SIG-M5 (cell line): ENCODE measurements around the gene GSN.

Experiments used
- DNase-seq: peaks from one replicate; lab custom pipeline; 2025; lab: John Stamatoyannopoulos, UW

The GSN gene

DNA sequence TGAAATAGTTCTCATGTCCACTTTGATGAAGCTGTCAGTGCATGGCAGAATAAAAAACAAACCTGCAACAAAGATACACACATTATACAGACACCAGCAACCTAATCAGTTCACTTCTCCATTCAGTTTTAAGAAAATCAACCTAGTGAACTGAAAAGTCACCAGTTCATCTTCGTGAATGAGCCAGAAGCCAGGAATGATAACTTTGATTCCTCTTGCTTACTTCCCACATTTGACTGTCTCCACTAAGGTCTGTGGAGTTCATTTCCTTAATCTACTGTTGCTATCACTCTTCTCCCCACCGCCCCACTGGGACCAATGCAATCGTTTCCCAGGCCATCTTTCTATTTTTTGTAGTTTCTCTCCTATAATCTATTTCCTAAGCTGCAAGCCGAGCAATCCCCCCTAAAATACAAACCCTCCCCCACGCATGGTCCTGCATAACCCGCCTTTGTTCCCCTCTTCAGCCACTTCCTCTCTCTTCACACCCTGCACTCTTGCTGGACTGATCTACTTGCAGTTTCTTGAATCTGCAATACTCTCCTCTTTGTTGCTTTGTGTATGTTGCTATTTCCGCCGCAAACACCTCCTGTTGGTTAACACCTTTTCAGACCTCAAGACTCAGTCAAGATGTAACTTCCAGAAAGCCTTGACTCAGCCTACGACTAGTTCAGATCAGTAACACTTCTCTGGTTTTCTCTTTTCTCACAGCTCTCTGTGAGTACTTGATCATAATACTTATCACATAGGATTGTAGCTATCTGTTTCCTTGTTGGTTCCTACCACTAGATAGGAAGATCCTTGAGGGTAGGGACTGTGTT lies 85.5 kb downstream of the GSN start:
- DNase-seq = no peak

DNA sequence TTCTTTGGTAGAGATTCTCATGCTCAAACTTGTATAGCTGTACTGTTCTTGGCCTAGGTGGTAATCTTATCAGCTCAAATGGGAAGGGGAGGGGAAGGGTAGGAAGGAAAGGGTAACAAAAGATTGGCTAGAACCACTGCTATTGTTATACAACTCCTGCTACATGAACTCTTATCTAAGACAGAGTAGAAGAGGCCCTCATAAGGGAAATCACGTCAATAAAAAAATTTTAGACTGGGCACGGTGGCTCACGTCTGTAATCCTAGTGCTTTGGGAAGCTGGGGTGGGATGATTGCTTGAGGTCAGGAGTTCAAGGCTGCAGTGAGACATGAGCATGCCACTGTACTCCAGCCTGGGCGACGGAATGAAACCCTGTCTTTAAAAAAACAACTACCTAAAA lies 86.2 kb downstream of the GSN start:
- no peak for DNase-seq

DNA sequence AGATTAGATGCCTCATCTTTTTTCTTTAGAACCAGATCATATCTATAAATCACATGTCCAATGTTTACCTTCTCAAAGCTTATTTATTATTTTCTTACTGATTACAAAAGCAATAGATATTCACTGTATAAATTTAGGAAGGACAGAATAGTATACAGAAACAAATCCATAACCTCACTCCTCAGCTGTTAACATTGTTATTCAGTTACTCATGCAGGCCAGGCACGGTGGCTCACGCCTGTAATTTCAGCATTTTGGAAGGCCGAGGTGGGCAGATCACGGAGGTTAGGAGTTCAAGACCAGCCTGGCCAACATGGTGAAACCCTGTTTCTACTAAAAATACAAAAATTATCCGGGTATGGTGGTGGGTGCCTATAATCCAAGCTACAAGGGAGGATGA lies 86.8 kb downstream of the GSN start:
- no peak for DNase-seq

DNA sequence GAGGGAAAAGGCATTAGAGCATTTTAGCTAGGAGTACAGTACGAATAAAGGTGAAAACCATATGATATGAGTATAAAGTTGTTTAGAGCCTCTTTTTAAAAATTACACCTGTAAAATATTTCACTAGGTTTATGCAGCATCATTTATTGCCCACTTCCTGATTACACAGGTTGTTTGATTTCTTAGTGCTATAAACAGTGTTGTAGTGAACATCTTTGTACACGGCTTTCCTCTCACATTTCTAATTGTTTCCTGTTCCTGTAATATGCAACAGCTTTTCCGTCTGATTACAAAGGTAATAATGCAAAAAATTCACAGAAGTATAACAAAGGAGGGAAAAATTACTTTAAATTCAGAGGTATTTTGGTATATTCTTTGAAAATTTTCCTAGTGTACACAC lies 89.0 kb downstream of the GSN start:
- no peak for DNase-seq

DNA sequence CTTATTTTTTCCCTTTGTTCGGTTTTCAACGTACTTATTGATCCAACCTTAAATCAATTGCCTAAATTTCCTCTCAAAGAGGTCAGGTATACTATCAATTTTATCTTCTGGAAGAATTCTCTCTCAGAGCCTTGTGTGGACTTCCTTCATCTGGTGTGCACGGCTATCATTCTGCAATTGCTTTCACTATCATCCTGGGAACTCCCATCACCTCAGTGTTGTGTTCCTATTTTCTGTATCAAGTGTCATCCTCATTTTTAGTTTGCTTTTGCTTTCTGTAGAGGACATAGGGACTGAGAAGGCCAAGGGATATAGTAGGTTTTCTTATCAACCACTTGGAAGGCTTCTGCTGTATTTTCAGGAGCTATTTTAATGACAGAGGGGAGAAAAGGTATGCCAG lies 90.8 kb downstream of the GSN start:
- no peak for DNase-seq

DNA sequence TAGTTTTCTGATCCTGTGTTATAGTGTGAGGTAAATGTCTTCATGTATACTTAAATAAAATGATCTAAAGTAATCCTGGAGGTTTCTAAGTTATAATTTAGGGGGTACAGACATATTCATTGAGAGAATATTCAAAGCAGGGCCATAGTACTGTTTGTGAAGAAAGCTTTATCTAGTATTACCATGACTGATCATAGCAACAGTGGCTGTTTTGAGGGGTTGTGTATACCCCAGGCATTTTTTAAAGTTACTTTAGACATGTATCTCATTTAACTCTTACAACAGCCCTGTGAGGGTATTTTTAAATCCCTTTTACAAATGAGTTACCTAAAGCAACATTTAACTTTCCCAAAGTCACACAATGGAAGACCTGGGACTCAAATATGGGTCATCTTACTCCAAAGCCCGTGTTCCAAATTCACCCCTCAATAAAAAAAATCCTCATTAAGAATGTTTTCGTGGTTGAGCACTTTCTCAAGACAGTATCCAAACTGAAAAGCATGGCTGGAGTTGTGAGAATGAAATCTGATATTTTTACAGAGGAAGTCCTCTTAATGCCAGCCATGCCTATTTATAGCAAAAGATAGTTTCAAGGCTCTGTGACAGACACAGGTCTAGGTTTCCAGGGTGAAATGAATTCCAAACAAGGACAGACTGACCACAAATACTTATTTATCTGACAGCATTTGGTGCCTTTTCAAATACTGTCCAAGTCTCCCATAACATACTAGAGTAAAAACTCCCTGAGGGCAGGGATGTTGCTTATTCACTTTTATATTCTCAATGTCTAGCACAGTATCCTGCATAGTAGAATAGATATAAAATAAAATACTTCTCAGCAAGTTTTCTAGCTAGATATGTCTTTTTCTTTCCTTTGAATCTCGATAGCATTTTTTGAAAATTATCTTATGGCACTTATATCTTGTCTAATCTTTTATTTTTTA lies 91.7 kb downstream of the GSN start:
- no peak for DNase-seq

DNA sequence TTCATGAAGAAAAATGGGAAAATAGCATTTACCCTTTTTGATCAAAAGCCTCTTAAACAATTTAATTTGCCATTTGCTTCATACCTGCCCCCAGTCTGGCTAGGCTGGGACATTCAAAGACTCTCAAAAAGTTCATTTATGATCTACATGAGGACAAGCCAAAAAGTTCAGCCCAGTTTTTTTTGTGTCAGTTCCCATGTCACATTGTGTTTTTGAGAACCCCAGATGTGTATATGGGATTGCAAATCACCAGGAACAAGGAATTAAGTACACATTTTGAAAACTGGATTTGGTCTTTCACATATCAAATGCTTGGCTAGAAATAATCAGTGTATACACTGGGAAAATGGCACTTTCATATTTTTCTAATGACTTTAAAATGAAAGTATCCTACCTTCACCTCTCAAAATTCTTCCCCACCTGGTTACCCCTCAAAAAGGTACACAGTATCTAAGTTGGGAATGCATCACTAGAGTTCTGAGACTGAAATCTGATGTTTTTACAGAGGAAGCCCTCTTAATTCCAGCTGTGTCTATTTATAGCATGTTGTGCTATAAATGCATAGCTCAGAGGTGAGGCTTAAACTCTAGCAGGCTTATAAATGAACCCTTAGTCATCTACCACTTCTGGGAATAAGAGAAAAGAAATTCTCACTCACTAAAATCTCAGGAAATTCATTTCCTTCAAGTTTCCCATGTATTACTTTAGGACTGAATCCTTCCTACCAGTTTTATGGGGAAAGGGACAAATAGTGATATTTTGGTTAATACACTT lies 92.8 kb downstream of the GSN start:
- no peak for DNase-seq

DNA sequence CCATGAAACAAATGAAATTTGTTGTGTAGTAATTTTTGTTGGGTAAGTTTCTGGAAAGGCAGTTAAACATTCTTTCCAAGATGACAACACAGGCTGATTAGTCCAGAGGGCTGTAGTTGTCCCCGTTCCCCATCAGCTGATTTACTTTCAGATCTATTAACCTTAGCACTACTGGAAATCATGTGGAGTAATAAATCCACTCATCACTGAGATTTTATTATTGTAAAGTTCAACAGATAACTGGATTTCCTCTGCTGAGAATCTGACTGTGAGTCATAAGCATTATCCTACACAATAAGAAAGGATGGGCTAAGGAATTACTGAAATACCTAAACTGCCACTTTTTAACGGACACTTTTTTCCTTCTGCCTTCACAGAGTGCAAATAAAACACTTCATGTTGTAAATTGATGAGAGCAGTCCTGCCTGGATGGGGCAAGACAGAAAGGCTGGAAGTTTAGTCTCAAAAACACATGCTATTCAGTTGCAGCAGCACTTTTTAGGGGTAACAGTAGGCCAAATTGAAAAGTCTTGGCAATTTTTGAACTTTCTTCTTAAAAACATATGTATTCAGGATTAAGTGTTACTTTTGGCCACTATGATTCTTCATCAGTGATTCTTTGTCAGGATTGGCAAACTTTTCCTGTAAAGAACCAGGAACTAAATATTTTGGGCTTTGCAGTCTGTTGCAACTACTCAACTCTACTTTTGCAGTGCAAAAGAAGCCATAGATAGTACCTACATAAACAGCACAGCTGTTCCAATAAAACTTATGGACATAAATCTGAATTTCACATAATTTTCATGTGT lies 95.1 kb downstream of the GSN start:
- no peak for DNase-seq

DNA sequence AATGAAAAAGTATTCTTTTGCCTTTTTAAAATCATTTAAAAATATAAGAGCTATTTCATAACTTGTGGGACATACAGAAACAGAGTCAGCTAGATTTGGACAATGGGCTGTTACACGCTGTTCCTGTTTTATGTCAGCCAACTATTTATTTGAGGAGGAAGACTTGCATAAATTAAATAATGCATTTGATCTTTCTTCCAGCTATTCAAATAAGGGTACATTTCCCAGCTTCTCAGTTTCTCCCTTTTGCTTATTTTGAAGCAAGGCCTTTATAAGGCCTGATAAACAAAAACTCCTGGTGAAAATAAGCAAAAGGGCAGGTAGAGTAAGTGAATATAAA lies 95.6 kb downstream of the GSN start:
- DNase-seq = no peak

DNA sequence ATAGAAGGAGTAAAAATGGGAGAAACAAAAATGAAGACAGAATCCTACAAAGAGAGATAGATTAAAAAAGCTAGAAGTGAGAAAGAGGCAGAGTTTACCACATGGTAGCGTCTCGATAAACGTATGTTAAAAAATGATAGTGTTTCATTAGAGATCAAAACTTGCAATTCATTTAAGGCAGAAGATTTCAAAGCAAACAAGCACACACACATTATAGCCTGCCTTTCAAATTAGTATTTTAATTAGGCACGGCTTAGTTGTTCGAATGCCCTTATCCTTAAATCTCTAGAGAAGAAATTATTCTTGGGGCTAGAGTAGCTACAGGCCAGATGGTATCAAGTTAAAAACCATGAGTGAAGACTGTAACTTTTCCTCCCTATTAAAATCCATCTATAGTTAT lies 96.1 kb downstream of the GSN start:
- no peak for DNase-seq

DNA sequence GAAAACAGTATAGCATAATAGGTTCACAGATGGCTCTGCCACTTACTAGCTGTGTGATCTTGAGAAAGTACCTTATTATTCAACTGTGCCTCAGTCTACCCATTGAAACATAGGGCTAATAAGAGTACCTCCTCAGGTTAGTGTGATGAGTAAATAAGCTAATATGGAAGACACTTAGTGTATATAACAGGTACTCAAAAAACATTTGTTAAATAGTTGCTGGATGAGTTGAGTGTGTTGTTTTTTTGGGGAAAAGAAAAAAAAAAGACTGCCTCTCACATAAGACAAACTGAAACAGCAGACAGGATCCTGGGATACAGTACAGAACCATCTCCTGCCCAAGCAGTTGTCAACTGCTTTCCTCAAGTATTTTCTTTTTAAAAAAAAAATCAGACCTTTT lies 96.9 kb downstream of the GSN start:
- DNase-seq = no peak

DNA sequence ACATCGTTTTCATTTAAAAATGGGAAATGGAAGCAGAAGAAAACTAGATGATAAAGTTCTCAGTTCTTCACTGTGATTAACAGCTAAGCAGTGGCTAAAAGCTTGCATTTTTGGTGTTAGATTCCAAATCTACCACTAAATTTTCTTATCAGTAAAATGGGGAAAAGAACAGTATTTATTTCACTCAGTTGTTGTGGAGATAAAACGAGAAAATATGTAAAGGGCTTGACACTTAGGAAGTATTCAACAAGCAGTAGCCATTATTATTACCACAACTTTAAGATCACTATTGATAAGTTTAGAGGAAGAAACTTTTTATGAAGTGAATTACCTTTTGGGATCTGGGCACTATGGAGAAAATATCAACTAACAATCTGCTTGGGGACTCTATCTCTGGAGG lies 97.6 kb downstream of the GSN start:
- DNase-seq = no peak

DNA sequence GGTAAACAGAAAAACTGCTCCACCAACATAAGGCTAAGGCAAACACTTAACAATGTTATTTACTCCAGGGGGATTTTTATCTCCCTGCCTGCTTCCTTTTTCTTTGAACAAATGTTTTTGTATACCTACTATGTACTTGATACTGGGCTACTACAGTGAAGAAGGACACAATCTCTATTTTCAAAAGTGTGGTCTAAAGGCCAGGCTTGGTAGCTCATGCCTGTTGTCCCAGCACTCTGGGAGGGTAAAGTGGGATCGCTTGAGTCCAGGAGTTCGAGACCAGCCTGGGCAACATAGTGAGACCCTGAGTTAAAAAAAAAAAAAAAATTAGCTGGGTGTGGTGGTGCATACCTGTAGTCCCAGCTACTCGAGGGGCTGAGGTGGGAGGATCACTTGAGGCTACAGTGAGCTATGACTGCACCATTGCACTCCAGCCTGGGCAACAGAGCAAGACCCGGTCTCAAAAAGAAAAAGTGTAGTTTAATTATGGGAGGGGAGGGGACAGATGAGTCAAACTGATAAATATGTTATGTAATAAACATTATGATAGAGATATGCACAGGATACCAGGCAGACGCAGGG lies 98.7 kb downstream of the GSN start:
- no peak for DNase-seq

DNA sequence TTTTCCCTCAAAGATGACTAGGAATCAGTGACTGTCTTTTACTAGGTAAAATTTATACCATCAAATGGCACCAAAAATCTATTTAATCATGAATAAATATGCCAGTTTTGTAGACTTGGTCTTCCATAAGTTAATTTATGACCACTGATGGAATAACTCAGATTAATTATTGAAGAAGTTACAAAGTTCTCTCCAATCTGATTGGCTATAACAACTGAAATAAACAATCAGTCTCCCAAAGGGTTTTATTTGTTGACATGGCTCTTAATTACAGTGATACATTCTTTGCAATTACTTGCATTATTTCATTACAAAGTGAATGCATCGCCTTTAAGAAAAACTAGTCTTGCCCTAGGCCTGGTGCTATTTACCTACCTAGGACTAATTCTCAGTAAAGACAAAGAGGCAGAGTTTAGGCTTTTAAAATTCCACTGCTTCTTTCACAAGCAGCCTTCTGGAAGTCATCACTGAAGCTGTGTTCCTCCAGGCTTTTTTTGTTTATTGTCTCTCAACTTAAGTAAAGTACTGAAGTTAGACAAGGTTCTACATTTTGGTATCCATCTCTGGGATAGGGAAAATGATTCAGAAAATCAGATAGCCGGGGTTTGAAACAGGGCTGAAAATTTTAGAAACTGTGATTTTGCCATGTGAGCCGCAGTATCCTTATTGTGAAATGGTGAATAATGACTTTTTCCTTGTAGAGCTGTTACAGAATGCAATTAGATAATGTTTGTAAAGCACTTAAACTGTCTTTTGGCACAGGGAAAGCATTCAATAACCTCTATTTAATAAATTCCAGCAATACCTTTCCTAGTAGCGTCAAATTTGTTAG lies 99.6 kb downstream of the GSN start:
- no peak for DNase-seq

DNA sequence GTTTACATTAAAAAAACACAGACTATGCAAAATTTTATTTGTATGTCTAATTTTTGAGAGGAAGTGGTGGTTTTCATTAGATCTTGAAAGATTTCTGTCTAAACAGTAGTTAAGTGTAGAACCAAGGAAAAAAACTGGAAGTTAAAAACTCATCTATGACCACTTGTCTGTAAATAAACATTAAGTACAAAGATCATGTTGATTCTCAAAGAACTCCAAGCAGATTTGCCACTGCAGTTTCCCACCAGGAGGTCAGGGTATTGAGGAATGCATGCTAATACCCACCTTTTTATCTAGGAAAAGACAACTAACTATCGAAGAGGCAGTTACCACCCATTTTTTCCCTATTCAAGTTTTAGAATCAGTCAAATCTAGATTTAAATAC lies 100.2 kb downstream of the GSN start:
- DNase-seq = no peak

DNA sequence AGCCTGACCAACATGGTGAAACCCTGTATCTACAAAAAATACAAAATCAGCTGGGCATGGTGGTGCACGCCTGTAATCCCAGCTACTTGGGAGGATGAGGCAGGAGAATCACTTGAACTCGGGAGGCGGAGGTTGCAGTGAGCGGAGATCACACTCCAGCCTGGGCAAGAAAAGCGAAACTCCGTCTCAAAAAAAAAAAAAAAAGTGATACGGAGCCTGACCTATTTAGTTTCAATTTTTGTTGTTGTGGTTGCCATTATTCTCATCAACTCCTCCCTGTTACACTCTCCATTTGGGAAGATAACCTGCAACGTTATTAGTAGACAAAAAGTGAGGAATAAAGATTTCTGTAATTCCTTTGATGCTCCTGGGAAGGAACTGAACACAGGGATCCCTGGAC lies 100.8 kb downstream of the GSN start:
- no peak for DNase-seq

DNA sequence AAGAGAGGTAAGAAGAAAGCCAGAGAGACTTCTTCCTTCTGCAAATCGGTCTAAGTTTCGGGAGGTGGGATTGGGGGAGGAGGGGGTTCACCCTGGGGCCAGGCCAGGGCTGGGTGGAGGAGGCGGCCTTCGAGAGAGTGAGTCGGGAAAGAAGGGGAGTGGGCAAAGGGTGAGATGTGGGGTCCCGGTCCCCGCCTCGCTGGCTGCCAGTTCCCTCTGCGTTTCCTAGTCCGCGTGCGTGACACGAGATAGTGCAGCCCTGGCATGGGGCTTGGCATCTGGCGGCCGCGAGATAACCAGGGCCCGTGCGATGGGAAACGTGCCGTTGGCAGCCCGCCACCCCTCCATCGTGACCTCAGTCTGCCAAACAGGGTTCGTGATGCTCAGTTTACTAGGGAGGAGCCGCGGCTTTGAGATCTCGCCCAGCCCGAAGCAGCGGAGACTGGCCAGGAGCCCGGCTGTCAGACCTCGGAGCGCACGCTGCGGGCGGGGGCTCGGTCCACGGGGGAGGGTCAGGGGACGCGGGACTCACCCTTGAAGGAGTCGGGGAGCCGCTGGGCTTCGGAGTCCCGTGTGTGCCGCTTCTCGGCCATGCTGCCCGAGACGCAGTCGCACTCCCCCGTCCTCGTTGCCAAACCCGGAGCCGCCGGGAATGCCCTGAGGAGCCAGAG lies 101.8 kb downstream of the GSN start, which contains the start of gene STOM:
TSS of gene STOM (minus strand) at position 656 of the 671 bp plus-strand sequence. CDS start at position 593, 63 bp downstream.
- DNase-seq = no peak

DNA sequence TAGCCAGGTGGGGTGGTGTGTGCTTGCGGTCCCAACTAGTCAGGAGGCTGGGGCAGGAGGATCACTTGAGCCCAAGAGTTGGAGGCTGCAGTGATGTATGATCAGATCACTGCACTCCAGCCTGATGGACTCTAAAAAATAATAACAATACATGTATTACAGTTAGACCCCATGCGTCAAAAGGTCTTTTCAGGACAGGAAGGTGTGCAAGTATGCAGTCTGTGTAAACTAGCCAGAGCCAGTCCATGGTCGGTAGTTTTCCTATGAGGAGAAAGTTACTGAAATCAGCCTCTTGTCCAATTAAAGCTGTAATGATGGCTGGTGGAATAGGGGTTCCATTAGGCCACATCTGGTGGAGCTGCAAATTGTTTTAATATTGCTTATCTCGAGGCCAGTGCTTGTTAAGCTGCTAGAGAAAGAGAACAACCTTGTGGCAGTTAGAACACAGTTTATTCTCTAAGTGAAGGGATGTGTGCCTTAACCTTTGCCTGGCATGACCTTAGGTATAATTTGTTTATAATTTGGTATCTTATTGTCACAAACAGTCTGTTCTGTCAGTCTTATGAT lies 103.6 kb downstream of the GSN start:
- no peak for DNase-seq

DNA sequence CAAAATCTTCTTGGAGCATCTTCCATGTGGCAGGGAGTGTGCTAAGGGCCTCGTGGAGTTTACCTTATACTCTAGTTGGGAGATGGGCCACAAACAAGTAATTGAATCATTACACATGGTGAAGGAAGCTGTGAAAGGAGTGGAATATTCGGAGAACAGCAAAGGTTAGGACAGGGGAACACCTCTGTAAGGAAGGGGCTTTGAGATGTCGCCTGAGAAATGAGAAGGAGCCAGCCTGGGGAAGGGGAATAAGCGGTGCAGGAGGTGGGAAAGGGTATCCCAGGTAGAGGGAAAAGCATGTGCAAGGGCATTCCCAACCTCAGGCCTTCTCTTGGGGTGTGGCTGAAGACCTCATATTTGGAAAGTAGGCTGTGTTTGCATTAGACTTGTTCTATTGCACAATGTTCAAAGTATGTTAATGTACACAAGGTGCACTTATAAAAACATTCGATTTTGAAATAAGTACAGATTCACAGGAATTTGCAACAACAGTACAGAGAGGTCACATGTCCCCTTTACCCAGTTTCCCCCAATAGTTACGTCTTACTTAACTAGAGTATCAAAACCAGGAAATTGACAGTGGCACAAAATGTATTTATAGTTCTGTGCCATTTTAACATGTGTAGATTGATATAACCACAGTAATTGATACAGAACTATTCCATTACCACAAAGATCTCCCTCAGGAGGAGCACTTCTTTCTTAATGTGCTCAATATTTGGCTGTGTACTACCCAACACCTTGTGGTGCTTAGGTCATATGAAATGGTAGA lies 104.5 kb downstream of the GSN start:
- no peak for DNase-seq
